K562 (cell line): Measurements from ENCODE around the gene ARL16. TPM values are rescaled to one million over a fixed set of nuclear protein-coding genes. Genes with fewer than 3 reads are reported as not detected.
A peak's percentile ranks its signal among the peaks of the same experiment; 100 is the strongest.

ENCODE experiments used
- BRD4 ChIP-seq: fragments of 200-600 bp; sonication (generic); IDR thresholded peaks from 2 replicates; pipeline ENCODE4 v1.6.1; 2017; ENCODE audit warnings: inconsistent platforms
- CCNT2 ChIP-seq: IDR thresholded peaks from 2 replicates; pipeline ENCODE4 v1.6.1; 2011; ENCODE audit warnings: borderline replicate concordance, low read depth, mild to moderate bottlenecking, moderate library complexity, mixed read lengths, low read length; ENCODE audit not compliant: insufficient read length; ENCODE audit errors: extremely low read depth
- DMBX1 ChIP-seq: fragments of 250-450 bp; sonication (Bioruptor Pico); IDR thresholded peaks from 2 replicates; pipeline ENCODE4 v1.8.0; 2022; ENCODE audit warnings: inconsistent platforms, mild to moderate bottlenecking, moderate library complexity, borderline replicate concordance
- ELF4 ChIP-seq: fragments of 450-650 bp; formaldehyde crosslinking; IDR thresholded peaks from 2 replicates; pipeline ENCODE4 v1.4.0; 2022; ENCODE audit warnings: missing genetic modification characterization
- ESRRB ChIP-seq: fragments of 250-450 bp; sonication (Bioruptor Pico); IDR thresholded peaks from 2 replicates; pipeline ENCODE4 v1.5.0; 2020; ENCODE audit warnings: mild to moderate bottlenecking, moderate library complexity, borderline replicate concordance
- ETV6 ChIP-seq, 3 experiments: fragments of 150-350 bp in 1 of 3; sonication (generic) in 1 of 3; formaldehyde crosslinking in 1 of 3; IDR thresholded peaks; 2 replicates each; pipeline versions ENCODE4 v1.6.1 to v1.8.0; 2014 to 2022; ENCODE audit warnings: borderline replicate concordance in 2 of 3, low read depth in 2 of 3, antibody characterized with exemption in 1 of 3, low read length in 1 of 3, mild to moderate bottlenecking in 1 of 3, missing genetic modification reagents in 1 of 3
- HBP1 ChIP-seq: fragments of 450-650 bp; formaldehyde crosslinking; IDR thresholded peaks from 2 replicates; pipeline ENCODE4 v1.4.0; 2022; ENCODE audit warnings: missing genetic modification characterization
- MAFK ChIP-seq: IDR thresholded peaks from 2 replicates; pipeline ENCODE4 v1.6.1; 2011; ENCODE audit warnings: low read length, improper control_type of control experiment
- NFXL1 ChIP-seq: fragments of 450-650 bp; formaldehyde crosslinking; IDR thresholded peaks from 2 replicates; pipeline ENCODE4 v1.4.0; 2021; ENCODE audit warnings: mild to moderate bottlenecking
- NR2C2 ChIP-seq, 2 experiments: fragments of 200-800 bp in 1 of 2; sonication (Bioruptor generic) in 1 of 2; sonication (generic) in 1 of 2; formaldehyde crosslinking in 1 of 2; IDR thresholded peaks; 2 replicates each; pipeline versions ENCODE4 v1.6.1 to v1.8.0; 2016 to 2022; ENCODE audit warnings: mild to moderate bottlenecking in 1 of 2, missing compliant biosample characterization in 1 of 2, missing genetic modification characterization in 1 of 2, missing genetic modification reagents in 1 of 2
- RBM14 ChIP-seq: fragments of 200-400 bp; formaldehyde crosslinking; IDR thresholded peaks from 2 replicates; pipeline ENCODE4 v1.6.1; 2018; ENCODE audit warnings: low read depth, mild to moderate bottlenecking, low read length, moderate library complexity, borderline replicate concordance; ENCODE audit not compliant: insufficient read depth
- SETDB1 ChIP-seq: IDR thresholded peaks from one replicate; pipeline ENCODE4 v1.6.1; 2012; ENCODE audit warnings: low read length, control low read depth, inconsistent platforms
- SRSF7 ChIP-seq: fragments of 200-400 bp; formaldehyde crosslinking; optimal IDR thresholded peaks from 2 replicates; pipeline ENCODE3; 2017; ENCODE audit warnings: mild to moderate bottlenecking, low read depth, low read length
- TAF15 ChIP-seq: fragments of 200-400 bp; formaldehyde crosslinking; IDR thresholded peaks from 2 replicates; pipeline ENCODE4 v1.6.1; 2017; ENCODE audit warnings: mild to moderate bottlenecking, low read depth, low read length, moderate library complexity
- TEAD1 ChIP-seq, 2 experiments: fragments of 450-650 bp in 1 of 2; sonication (generic) in 1 of 2; formaldehyde crosslinking; IDR thresholded peaks; 2 replicates each; pipeline versions ENCODE4 v1.4.0 to v1.8.0; 2020 to 2022; ENCODE audit warnings: mild to moderate bottlenecking in 2 of 2, missing genetic modification reagents in 1 of 2
- U2AF1 ChIP-seq: fragments of 200-400 bp; formaldehyde crosslinking; optimal IDR thresholded peaks from 2 replicates; pipeline ENCODE3; 2017; ENCODE audit warnings: mild to moderate bottlenecking, low read depth, low read length, moderate library complexity
- ZBTB17 ChIP-seq: fragments of 450-650 bp; formaldehyde crosslinking; IDR thresholded peaks from 2 replicates; pipeline ENCODE4 v1.4.0; 2020; ENCODE audit warnings: mild to moderate bottlenecking
- ZBTB5 ChIP-seq: fragments of 450-650 bp; IDR thresholded peaks from 2 replicates; pipeline ENCODE4 v1.6.1; 2017; ENCODE audit warnings: antibody characterized with exemption
- ZNF436 ChIP-seq: fragments of 250-450, 450-650 bp; sonication (Bioruptor Pico); formaldehyde crosslinking; IDR thresholded peaks from 2 replicates; pipeline ENCODE4 v1.7.0; 2020; ENCODE audit warnings: mild to moderate bottlenecking
- ZNF76 ChIP-seq: fragments of 250-450 bp; sonication (Bioruptor Pico); IDR thresholded peaks from 2 replicates; pipeline ENCODE4 v1.4.0; 2020; ENCODE audit warnings: mild to moderate bottlenecking, moderate library complexity, borderline replicate concordance
- ZSCAN29 ChIP-seq: fragments of 450-650 bp; IDR thresholded peaks from 2 replicates; pipeline ENCODE4 v1.6.1; 2017
- polyA plus RNA-seq, 8 experiments: library from polyadenylated mRNA; depleted of rRNA in 4 of 8; stranded (reverse) in 5 of 8; unstranded in 3 of 8; fragments of >200 nt; fragmentation: Nextera tagmentation in 2 of 8; fragmentation: Illumina TruSeq in 1 of 8; extraction: Ambion mirVana in 2 of 8; extraction: Trizol in 1 of 8; gene quantifications; 2 replicates each; pipeline versions ENCODE4 v1.2.1 to v1.2.3, GENCODE V29; 2011 to 2014; ENCODE audit warnings: inconsistent platforms in 1 of 8, missing spikeins in 1 of 8
- total RNA-seq, 7 experiments: library from RNA; depleted of rRNA in 6 of 7; stranded (reverse); fragments of >200 nt in 6 of 7; fragmentation: Illumina TruSeq in 2 of 7; extraction: Trizol in 2 of 7; gene quantifications; 2 replicates each; pipeline versions ENCODE4 v1.2.1 to v1.2.3, GENCODE V29; 2011 to 2021; ENCODE audit warnings: low replicate concordance in 1 of 7
- TF ChIP-seq, protein P1 (sequence below): fragments of 250-450 bp; sonication (Bioruptor Pico); IDR thresholded peaks from 2 replicates; pipeline ENCODE4 v1.5.0; 2021

ARL16 gene
- total and polyA plus RNA-seq, 9 of the 15 experiments (the other 6 are each of a cell fraction or from before 2014, with no cell fraction given) = 5.4 to 32.4 (median 22.6) TPM

- no peak for TF ChIP-seq HBP1 (CRISPR knock-in tag)
- TF ChIP-seq ZBTB17 (CRISPR knock-in tag) = no peak; the same call in 1 of the 2 replicates
- peak; percentile 88 for TF ChIP-seq U2AF1
- no peak for TF ChIP-seq DMBX1 (CRISPR knock-in tag)
- peak; percentile 84 for TF ChIP-seq CCNT2
- TF ChIP-seq ELF4 (CRISPR knock-in tag) = no peak
- no peak for TF ChIP-seq ZNF436
- TF ChIP-seq MAFK = no peak
- TF ChIP-seq, protein P1, sequence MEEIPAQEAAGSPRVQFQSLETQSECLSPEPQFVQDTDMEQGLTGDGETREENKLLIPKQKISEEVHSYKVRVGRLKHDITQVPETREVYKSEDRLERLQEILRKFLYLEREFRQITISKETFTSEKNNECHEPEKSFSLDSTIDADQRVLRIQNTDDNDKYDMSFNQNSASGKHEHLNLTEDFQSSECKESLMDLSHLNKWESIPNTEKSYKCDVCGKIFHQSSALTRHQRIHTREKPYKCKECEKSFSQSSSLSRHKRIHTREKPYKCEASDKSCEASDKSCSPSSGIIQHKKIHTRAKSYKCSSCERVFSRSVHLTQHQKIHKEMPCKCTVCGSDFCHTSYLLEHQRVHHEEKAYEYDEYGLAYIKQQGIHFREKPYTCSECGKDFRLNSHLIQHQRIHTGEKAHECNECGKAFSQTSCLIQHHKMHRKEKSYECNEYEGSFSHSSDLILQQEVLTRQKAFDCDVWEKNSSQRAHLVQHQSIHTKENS (CRISPR knock-in tag) = no peak
- no peak for TF ChIP-seq BRD4
- no peak for TF ChIP-seq SRSF7
- TF ChIP-seq SETDB1 = no peak
- peak in 1 of 2 experiments; percentile 10; a peak in 1 of 4 replicates for TF ChIP-seq TEAD1 (CRISPR knock-in tag; IDR thresholded peaks at IDR 0.05)
- TF ChIP-seq RBM14 = 0 out of 2 replicates have a peak, but pooled peaks have one; percentile 54
- TF ChIP-seq ZSCAN29 = no peak
- TF ChIP-seq ZNF76 = no peak
- TF ChIP-seq ZBTB5 = no peak
- no peak for TF ChIP-seq TAF15
- peak; percentile 86 for TF ChIP-seq NR2C2 (CRISPR knock-in tag; IDR thresholded peaks at IDR 0.05)
- TF ChIP-seq NR2C2 (tag; IDR thresholded peaks at IDR 0.05) = peak; percentile 90
- no peak for TF ChIP-seq ESRRB (CRISPR knock-in tag)
- TF ChIP-seq ETV6 (IDR thresholded peaks at IDR 0.05; ENCODE audit: borderline replicate concordance in 1 of 2, low read depth in 2 of 2, low read length in 1 of 2) = no peak
- no peak for TF ChIP-seq ETV6 (CRISPR knock-in tag; IDR thresholded peaks at IDR 0.05; ENCODE audit: borderline replicate concordance)
- TF ChIP-seq NFXL1 (CRISPR knock-in tag) = no peak
Observed at GRCh38 chr17:81702934-81703746, 19.5 kb upstream of the ARL16 start, which contains the start of gene MRPL12 (continued).
